HEK293 (cell line): ENCODE data around the gene SAP25.

Experiments used
- CTCF ChIP-seq: fragments of 450-650 bp; formaldehyde crosslinking; IDR thresholded peaks from 2 replicates; pipeline ENCODE4 v1.5.1; 2016; ENCODE audit warnings: missing biosample characterization, missing genetic modification characterization
- EGR2 ChIP-seq: fragments of 450-650 bp; formaldehyde crosslinking; IDR thresholded peaks from 2 replicates; pipeline ENCODE4 v1.5.1; 2016; ENCODE audit warnings: low read depth, missing biosample characterization, missing genetic modification characterization
- ELK4 ChIP-seq: IDR thresholded peaks from 2 replicates; pipeline ENCODE4 v1.6.1; 2011; ENCODE audit warnings: mild to moderate bottlenecking, low read depth, low read length, borderline replicate concordance
- HOXC10 ChIP-seq: sonication (generic); formaldehyde crosslinking; IDR thresholded peaks from 2 replicates; pipeline ENCODE4 v1.8.1; 2023; ENCODE audit warnings: mild to moderate bottlenecking, missing genetic modification reagents
- MZF1 ChIP-seq: fragments of 450-650 bp; formaldehyde crosslinking; IDR thresholded peaks from 2 replicates; pipeline ENCODE4 v1.5.1; 2017; ENCODE audit warnings: missing biosample characterization, missing genetic modification characterization, borderline replicate concordance
- ZBTB21 ChIP-seq: fragments of 450-650 bp; formaldehyde crosslinking; IDR thresholded peaks from 2 replicates; pipeline ENCODE4 v1.5.1; 2017; ENCODE audit warnings: missing biosample characterization, missing genetic modification characterization
- ZBTB7A ChIP-seq: fragments of 450-650 bp; formaldehyde crosslinking; IDR thresholded peaks from 2 replicates; pipeline ENCODE4 v1.5.1; 2016; ENCODE audit warnings: low read depth, missing biosample characterization, missing genetic modification characterization
- ZNF121 ChIP-seq: fragments of 450-650 bp; formaldehyde crosslinking; IDR thresholded peaks from 2 replicates; pipeline ENCODE4 v1.5.1; 2016; ENCODE audit warnings: missing biosample characterization, missing genetic modification characterization
- ZNF146 ChIP-seq: fragments of 450-650 bp; formaldehyde crosslinking; IDR thresholded peaks from 2 replicates; pipeline ENCODE4 v1.5.1; 2016; ENCODE audit warnings: missing biosample characterization, missing genetic modification characterization
- ZNF2 ChIP-seq: fragments of 450-650 bp; formaldehyde crosslinking; IDR thresholded peaks from 2 replicates; pipeline ENCODE4 v1.5.1; 2016; ENCODE audit warnings: missing biosample characterization, missing genetic modification characterization
- ZNF214 ChIP-seq: fragments of 450-650 bp; formaldehyde crosslinking; IDR thresholded peaks from 2 replicates; pipeline ENCODE4 v1.5.1; 2017; ENCODE audit warnings: missing biosample characterization, mild to moderate bottlenecking, missing genetic modification characterization, borderline replicate concordance
- ZNF239 ChIP-seq: fragments of 450-650 bp; formaldehyde crosslinking; IDR thresholded peaks from 2 replicates; pipeline ENCODE4 v1.5.1; 2016; ENCODE audit warnings: missing biosample characterization, missing genetic modification characterization
- ZNF280D ChIP-seq: fragments of 450-650 bp; formaldehyde crosslinking; IDR thresholded peaks from 2 replicates; pipeline ENCODE4 v1.5.1; 2016; ENCODE audit warnings: missing biosample characterization, missing genetic modification characterization
- ZNF394 ChIP-seq: fragments of 450-650 bp; formaldehyde crosslinking; IDR thresholded peaks from 2 replicates; pipeline ENCODE4 v1.5.1; 2016; ENCODE audit warnings: missing biosample characterization, missing genetic modification characterization, mild to moderate bottlenecking, moderate library complexity, borderline replicate concordance
- ZNF48 ChIP-seq: fragments of 450-650 bp; formaldehyde crosslinking; IDR thresholded peaks from 2 replicates; pipeline ENCODE4 v1.5.1; 2016; ENCODE audit warnings: missing biosample characterization, missing genetic modification characterization
- ZNF514 ChIP-seq: fragments of 450-650 bp; formaldehyde crosslinking; IDR thresholded peaks from 2 replicates; pipeline ENCODE4 v1.5.1; 2016; ENCODE audit warnings: missing biosample characterization, missing genetic modification characterization
- ZNF544 ChIP-seq: fragments of 450-650 bp; formaldehyde crosslinking; IDR thresholded peaks from 2 replicates; pipeline ENCODE4 v1.5.0; 2017; ENCODE audit warnings: missing biosample characterization, missing genetic modification characterization
- ZNF660 ChIP-seq: fragments of 450-650 bp; IDR thresholded peaks from 2 replicates; pipeline ENCODE4 v1.5.1; 2018; ENCODE audit warnings: missing biosample characterization, mild to moderate bottlenecking, missing genetic modification characterization
- ZNF768 ChIP-seq: fragments of 450-650 bp; formaldehyde crosslinking; IDR thresholded peaks from 2 replicates; pipeline ENCODE4 v1.5.1; 2018; ENCODE audit warnings: missing biosample characterization, mild to moderate bottlenecking, missing genetic modification characterization
- ZNF791 ChIP-seq: fragments of 450-650 bp; formaldehyde crosslinking; IDR thresholded peaks from 2 replicates; pipeline ENCODE4 v1.5.1; 2016; ENCODE audit warnings: missing biosample characterization, missing genetic modification characterization
- ZSCAN18 ChIP-seq: fragments of 450-650 bp; formaldehyde crosslinking; IDR thresholded peaks from 2 replicates; pipeline ENCODE4 v1.5.1; 2016; ENCODE audit warnings: missing biosample characterization, missing genetic modification characterization
- ZSCAN30 ChIP-seq: fragments of 450-650 bp; IDR thresholded peaks from 2 replicates; pipeline ENCODE4 v1.5.1; 2018; ENCODE audit warnings: missing biosample characterization, mild to moderate bottlenecking, missing genetic modification characterization, moderate library complexity

The SAP25 gene

GRCh38 chr7:100604028-100604975 is 30.6 kb upstream of the SAP25 start (continued):
- TF ChIP-seq ZSCAN18 (tag by site-specific recombination) (no peak), EGR2 (tag by site-specific recombination) (peak; percentile 73), ZNF394 (tag by site-specific recombination) (no peak), ZNF514 (tag by site-specific recombination) (no peak), ZNF768 (tag by site-specific recombination) (no peak), ZNF214 (tag by site-specific recombination) (no peak), ZBTB7A (peak; percentile 21; the same call in 1 of the 2 replicates), ZNF791 (tag by site-specific recombination) (no peak), ZNF146 (tag by site-specific recombination) (no peak), CTCF (tag by site-specific recombination) (peak; percentile 97), ELK4 (no peak), ZNF48 (tag by site-specific recombination) (no peak), ZSCAN30 (tag by site-specific recombination) (0 out of 2 replicates have a peak, but pooled peaks have one; percentile 12), ZNF660 (tag by site-specific recombination) (no peak), ZNF2 (0 out of 2 replicates have a peak, but pooled peaks have one; percentile 17), ZNF280D (tag by site-specific recombination) (no peak), ZNF121 (tag by site-specific recombination) (no peak), MZF1 (0 out of 2 replicates have a peak, but pooled peaks have one; percentile 40), ZNF239 (tag by site-specific recombination) (no peak), ZBTB21 (tag by site-specific recombination) (no peak), HOXC10 (CRISPR knock-in tag) (no peak), ZNF544 (tag by site-specific recombination) (no peak)
- TF ChIP-seq, all 188 proteins: peak for 45
